ENCODE data around the gene ZNF423. TPM values are rescaled to one million over a fixed set of nuclear protein-coding genes. Genes with fewer than 3 reads are reported as not detected.

Gene ZNF423
- total RNA-seq, 1 donor from 2014 or later = 8.8 TPM

GRCh38 chr16:49653577-49653976 is 202.3 kb downstream of the ZNF423 start:
- DNase-seq (ENCODE audit: missing footprints) (no peak), ATAC-seq (no peak)
- intact Hi-C loops (cut with DNase I) = no loop called here

GRCh38 chr16:49653173-49653570 is 202.7 kb downstream of the ZNF423 start:
- no peak for ATAC-seq
- intact Hi-C loops (cut with DNase I) = no loop called here
- DNase-seq (ENCODE audit: missing footprints) = no peak

DNA sequence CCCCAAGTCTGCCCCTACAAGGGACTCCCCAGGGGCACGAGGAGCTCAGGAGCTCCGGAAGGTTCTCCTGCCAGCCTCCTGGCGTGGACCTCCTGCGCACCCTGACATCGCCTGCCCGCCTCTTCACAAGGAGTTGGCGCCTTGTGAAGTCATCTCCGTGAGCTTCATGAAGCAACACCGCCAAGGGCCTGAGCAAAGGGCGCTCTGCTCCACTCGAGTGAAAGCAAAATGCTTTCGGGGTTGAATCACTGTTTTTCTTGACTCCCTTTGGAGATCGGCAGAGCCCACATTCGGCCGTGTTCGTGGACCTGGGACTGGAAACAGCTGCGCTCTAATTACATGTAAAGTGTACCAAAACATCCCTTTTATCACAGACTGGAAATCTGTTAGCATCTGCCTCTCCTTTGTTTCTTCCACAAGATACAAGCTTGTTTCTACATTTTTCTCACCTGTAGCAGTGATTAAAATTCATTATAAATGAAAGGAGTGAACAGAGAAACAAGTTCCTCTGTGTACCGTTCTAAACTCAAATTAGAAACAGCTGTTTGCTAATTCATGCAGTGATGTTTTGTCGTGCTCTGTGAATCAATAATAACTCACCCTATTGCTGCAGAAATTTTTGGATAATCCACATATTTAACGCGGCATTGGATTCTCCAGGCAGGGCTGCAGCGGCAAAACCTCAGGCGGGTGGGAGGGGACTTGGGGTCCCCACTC is 203.3 kb downstream of the ZNF423 start:
- ATAC-seq = peak; percentile 82
- DNase-seq (ENCODE audit: missing footprints) = peak; percentile 87
- intact Hi-C loops (cut with DNase I) = no loop called here

DNA sequence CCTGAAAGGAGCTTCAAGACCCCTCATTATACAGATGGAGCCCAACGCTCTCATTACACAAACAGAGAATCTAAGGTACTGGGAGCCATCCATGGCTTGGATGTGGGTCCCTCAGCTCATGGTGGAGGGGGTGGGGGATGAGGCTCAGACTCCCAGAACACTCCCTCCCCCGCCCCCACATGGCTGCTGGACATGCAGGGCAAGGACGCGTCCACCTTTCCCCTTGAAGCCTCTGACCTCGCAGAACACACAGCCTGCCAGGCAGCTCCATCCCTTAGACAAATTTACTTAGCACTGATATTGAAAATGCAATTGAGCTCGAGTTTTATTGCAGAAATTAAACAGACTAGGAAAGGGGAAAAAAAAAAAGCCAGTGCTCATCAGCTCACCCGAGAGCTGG is 203.9 kb downstream of the ZNF423 start:
- no peak for DNase-seq (ENCODE audit: missing footprints)
- intact Hi-C loops (cut with DNase I) = no loop called here
- ATAC-seq = no peak

DNA sequence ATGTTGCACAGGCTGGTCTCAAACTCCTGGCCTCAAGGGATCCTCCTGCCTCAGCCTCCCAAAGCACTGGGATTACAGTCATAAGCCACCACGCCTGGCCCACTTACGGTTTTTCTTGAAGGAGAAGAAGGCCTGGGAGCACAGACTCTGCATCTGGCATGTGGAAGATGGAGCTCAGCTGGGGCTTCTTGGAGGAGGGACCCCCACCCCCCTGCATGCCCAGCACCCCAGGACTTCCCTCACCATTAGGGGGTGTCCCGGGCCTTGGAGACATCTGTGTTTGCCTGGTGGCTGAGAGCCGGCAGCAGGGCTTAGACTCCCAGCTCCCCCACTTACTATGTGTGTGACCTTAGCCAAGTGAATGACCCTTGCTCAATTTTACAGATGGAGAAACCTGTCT is 204.7 kb downstream of the ZNF423 start:
- ATAC-seq = no peak
- intact Hi-C loops (cut with DNase I) = no loop called here
- no peak for DNase-seq (ENCODE audit: missing footprints)

DNA sequence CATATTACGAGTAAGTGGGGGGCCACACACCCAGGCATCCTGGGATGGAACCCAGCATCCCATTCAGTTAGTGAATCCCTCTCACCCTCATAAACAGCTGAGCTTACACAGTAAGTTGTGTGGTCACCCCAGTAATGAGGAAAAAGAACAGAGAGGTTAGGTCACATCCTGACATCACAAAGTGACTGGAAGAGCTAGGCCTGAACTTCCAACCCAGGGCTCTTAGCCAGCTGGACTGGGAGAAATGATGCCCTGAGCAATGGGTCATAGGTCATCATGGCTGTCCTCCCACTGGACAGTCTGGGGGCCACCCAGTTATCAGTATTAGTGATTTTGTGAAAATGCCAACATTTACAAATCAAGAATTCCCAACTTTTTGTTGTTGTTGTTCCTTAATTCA is 205.3 kb downstream of the ZNF423 start:
- intact Hi-C loops (cut with DNase I) = no loop called here
- ATAC-seq = no peak
- DNase-seq (ENCODE audit: missing footprints) = no peak

DNA sequence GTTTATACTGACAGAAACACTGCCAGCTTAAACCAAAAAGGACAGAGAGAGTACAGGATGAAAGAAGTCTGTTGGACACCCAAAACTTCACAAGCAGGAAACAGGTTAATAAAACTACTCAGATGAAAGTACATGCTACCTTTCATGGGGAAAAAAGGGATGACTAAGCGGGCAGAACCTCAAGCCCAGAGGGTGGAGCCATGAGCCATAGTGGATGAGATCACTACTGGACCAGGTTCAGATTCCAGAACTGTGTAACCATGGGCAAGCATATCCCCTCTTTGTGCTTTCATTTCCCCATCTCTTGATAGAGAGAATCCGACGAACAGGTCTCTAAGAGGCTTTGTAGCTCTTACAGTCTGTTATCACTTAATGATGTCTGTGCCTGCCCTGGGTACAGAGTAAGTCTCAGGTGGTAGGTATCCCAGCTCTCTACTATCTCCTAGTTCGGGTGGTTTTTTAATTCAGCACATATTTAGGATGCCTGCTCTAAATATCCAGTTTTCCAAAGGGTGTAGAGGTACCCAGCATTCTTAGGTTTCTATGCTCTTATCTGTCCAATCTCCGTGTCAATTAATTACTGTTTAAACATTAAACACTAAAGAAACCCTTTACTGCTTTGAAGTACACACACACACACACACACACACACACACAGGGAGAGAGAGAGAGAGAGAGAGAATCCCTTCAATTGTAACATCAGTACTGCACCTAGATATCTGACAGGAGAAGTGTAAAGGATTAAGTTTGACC is 206.7 kb downstream of the ZNF423 start:
- ATAC-seq = peak; percentile 35
- intact Hi-C loops (cut with DNase I) = loop anchor here (10.0 kb wide), 1 partner anchor 106 kb away; no protein-coding TSS in a partner anchor
- DNase-seq (ENCODE audit: missing footprints) = no peak

- ATAC-seq (no peak), DNase-seq (ENCODE audit: missing footprints) (no peak)
- intact Hi-C loops (cut with DNase I) = loop anchor here (10.0 kb wide), 1 partner anchor 107 kb away; no protein-coding TSS in a partner anchor
These were observed 208.2 kb downstream of the ZNF423 start for GRCh38 chr16:49647673-49648072.

- intact Hi-C loops (cut with DNase I) = loop anchor here (10.0 kb wide), 1 partner anchor 110 kb away; no protein-coding TSS in a partner anchor
- no peak for DNase-seq (ENCODE audit: missing footprints)
These were observed 210.6 kb downstream of the ZNF423 start for GRCh38 chr16:49645263-49645662.

GRCh38 chr16:49644145-49644463 is 211.8 kb downstream of the ZNF423 start:
- intact Hi-C loops (cut with DNase I) = loop anchor here (10.0 kb wide), 1 partner anchor 111 kb away; no protein-coding TSS in a partner anchor
- DNase-seq (ENCODE audit: missing footprints) (no peak), ATAC-seq (no peak)

More at GRCh38 chr16:49645263-49645662, 210.6 kb downstream of the ZNF423 start:
- no peak for ATAC-seq

DNA sequence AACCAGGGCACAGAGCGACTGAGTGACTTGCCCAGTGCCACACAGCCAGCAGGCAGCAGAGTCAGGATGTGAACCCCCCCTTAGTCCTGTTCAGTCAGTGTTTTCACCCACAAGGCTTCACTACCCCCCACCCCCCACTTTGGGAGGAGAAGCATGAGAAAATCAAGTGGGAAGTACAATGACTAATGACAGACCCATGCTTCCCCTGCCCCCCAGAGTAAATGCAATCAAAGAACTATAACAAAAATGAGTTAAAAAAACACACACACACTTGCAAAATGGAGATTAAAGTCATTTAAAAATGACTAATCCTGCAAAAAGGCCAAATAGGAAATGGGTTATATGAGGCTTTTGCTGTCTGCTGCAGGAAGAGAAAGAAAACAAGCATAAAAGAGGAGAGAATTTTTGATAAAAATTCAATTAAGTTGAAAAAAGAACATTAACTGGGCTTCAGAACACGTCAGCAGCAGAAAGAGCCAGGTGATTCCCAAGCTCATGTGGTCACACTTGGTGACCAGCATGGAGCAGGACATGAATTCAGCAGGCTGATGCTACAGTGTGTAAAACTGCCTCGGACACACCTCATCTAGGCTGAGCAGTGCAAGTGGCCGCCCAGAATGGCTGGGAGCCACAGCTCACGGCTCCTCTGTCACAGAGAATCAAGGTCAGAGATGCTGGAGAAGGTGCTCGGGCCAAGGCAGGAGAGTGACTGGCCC is 212.3 kb downstream of the ZNF423 start:
- ATAC-seq (peak; percentile 29), DNase-seq (ENCODE audit: missing footprints) (no peak)
- intact Hi-C loops (cut with DNase I) = loop anchor here (10.0 kb wide), 1 partner anchor 111 kb away; no protein-coding TSS in a partner anchor

DNA sequence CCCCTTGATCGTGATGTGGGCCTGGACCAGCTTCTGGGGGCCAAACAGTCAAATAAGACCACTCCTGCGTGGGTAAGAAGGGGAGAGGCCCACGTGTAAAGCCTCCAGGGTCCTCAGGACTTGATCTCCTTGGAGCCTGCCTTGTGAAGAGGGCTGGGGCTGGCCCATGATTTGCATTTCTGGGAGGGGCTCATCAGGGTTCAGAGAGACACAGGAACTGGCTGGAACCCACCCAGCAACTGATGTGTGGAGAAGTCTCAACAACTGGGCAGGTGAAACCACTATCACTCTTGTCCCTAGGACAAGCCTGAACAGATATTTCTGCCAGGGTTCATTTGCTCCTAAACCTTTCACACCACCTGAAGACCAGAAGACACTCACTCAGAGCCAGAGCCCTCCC is 214.7 kb downstream of the ZNF423 start:
- ATAC-seq = no peak
- intact Hi-C loops (cut with DNase I) = loop anchor here (10.0 kb wide), 1 partner anchor 114 kb away; no protein-coding TSS in a partner anchor

DNA sequence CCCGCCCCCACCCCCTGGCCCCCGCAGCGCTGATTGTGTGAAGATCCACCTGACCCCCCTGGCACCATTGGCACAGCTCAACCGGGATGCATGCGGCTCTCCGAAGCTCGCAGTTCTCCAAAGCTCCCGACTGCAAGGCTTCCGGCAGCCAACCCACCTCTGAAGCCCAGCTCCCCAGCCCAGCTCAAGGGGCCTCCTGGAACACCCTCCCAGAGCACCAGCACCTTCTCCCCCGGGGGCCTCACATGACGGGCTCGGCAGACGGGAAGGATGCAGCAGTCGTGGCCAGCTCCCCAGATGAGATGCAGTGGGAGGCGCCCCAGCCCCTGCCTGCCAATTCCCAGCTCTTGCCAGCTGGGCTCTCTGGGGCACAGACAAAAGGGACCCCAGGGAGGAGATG is 215.3 kb downstream of the ZNF423 start:
- ATAC-seq = no peak
- no peak for DNase-seq (ENCODE audit: missing footprints)
- intact Hi-C loops (cut with DNase I) = loop anchor here (10.0 kb wide), 1 partner anchor 114 kb away; no protein-coding TSS in a partner anchor

More for the DNA sequence above, 214.7 kb downstream of the ZNF423 start:
- no peak for DNase-seq (ENCODE audit: missing footprints)

DNA sequence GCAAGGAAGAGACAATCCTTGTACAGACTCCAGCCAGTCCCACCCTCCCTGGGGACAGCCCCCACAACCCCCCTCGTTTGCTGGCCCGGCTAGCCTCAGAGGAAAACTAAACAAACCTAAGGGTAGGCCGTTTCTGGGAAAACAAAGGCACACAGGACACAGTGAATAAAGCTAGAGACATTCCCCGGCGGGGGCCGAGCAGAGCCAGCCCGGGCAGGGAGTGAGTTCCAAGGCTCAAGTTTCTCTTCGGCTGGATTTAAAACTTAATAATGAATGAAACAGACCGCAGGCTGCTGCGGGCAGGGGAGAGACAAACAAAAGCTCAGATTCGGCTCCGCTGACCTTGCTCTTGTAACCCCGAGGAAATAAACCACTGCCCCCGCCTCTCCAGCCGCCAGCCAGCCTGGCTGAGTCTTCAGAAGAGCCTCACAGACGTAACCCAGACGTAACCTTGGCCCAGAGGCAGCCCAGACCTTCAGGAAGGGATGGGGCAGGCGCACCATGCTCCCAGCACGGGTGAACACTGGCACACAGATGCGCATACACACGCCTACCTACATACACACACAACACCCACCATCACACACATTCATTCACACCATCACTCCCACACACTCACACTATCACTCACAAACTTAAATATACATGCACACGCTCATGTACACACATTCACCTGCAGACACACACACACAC is 216.0 kb downstream of the ZNF423 start:
- DNase-seq (ENCODE audit: missing footprints) = no peak
- peak; percentile 60 for ATAC-seq
- intact Hi-C loops (cut with DNase I) = loop anchor here (10.0 kb wide), 1 partner anchor 115 kb away; no protein-coding TSS in a partner anchor

DNA sequence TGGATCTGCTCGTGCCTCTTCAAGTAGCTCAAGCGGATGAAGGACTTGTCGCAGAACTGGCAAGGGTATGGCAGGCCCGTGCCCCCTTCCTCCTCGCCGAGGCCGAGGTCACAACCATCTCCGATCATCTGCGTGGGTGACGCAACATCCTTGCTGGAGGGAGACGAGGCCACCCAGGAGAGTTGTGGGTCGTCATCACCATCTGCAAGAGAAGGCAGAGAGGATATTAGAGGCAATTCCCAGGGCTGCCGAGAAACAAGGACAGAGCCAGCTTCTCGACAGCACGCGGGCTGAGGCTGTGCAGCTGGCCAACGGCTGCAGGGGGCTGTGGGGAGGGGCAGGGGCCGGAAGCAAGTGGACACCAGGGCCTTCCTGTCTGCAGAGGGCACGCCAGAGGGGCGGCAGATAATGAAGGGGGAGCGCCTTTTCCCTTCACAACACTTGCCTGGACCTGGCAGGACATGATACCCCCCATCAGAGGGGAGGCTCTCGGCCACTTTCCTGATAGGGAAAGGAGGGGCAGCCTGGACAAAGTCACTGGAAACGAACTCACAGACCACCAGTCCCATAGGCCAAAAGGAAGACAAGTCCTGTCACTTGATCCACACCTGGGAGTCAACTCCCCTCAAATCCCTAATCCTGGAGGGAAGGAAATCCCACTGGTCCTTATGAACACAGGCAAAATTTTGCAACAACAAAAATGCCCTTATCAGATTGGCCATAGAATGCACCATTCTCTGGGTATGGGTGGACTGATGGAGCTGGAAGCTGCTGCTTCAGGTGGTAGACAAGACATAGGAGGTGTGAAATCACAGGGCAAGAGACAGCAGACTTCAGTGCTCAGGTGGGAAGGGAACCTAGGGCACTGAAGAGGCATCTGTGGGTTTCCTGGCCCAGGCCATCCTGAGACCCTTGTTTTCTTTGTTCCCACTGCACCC is 217.0 kb downstream of the ZNF423 start:
- DNase-seq (ENCODE audit: missing footprints) (no peak), ATAC-seq (peak; percentile 87)
- intact Hi-C loops (cut with DNase I) = loop anchor here (1.0 kb wide), 1 partner anchor 25 kb away; no protein-coding TSS in a partner anchor

- ATAC-seq = no peak
- intact Hi-C loops (cut with DNase I) = loop anchor here (1.0 kb wide), 1 partner anchor 24 kb away; no protein-coding TSS in a partner anchor
- no peak for DNase-seq (ENCODE audit: missing footprints)
These were observed 217.8 kb downstream of the ZNF423 start for GRCh38 chr16:49637933-49638672.

DNA sequence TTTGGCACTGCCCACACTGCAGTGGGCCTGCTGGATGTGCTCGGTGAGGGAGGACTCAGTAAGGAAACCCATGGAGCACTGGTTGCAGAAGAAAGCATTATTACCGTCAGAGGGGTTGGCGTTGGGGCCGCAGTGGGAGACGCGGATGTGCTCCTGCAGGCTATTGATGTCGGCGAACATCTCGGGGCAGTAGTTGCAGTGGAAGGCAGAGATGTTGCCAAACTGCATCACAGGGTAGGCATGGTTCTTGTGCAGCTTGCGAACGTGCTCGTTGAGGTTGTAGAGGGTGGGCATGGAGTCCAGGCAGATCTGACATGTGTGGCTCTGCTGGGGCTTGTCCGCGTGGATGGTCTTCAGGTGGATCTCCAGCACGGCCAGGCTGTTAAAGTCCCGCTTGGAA is 218.4 kb downstream of the ZNF423 start:
- intact Hi-C loops (cut with DNase I) = no loop called here
- DNase-seq (ENCODE audit: missing footprints) = no peak
- ATAC-seq = no peak
